ENCODE data around the gene RFC5. TPM values are rescaled to one million over a fixed set of nuclear protein-coding genes. Genes with fewer than 3 reads are reported as not detected.
"Not testable (repeated sequence)": the region's sequence is repeated elsewhere in the genome, so short reads cannot be mapped to it uniquely, and the experiment has no call there.

Gene RFC5
- total RNA-seq, 4 donors from 2014 or later, result 8.3 to 18.2 (median 10.6) TPM

- H3K36me3 ChIP-seq, result peaks cover 0 to 44% (median 0%) of the 10 kb centered on the region in 3 donors
- no peaks in the 10 kb centered on the region for H3K27me3 ChIP-seq
- TF ChIP-seq CTCF (IDR thresholded peaks at IDR 0.05) (no peak), POLR2A (IDR thresholded peaks at IDR 0.05) (no peak)
- H3K9me3 ChIP-seq, result no peaks in the 10 kb centered on the region
- H3K4me1 ChIP-seq, result no peaks in the 10 kb centered on the region
- H3K27ac ChIP-seq, result no peak overlapping the region
- H3K4me3 ChIP-seq, result no peak overlapping the region
- DNase-seq, result no peak
Observed at GRCh38 chr12:118073768-118074167, 57.3 kb downstream of the RFC5 start.

- not testable (repeated sequence) for DNase-seq, H3K27ac ChIP-seq, H3K9me3 ChIP-seq, H3K4me1 ChIP-seq, H3K27me3 ChIP-seq, H3K4me3 ChIP-seq
- H3K36me3 ChIP-seq, result peaks cover 0 to 75% (median 0%) of the 10 kb centered on the region in 3 donors
Observed at GRCh38 chr12:118081521-118081920, 65.0 kb downstream of the RFC5 start.

Small RNA genes within 50 kb of the gene (small RNA-seq; reads per million reads assigned to genes)
- 0 reads per million in 2 donors for gene AC131159.1

Other genes with a start within 250 kb of the RFC5 start
- gene KSR2, start 47.7 kb upstream of the RFC5 start, total RNA-seq, result under 1 TPM in 3 of 4 donors, not detected in 1; 0.27 to 0.53 (median 0.28) TPM
- gene WSB2, start 44.5 kb downstream of the RFC5 start, total RNA-seq, result 100 to 1,000 TPM in 3 of 4 donors, 10 to 100 TPM in 1; 76.7 to 146 (median 110) TPM
- 100 to 1,000 TPM in 3 of 4 donors, 10 to 100 TPM in 1; 72.6 to 342 (median 208) TPM for gene VSIG10, start 87.3 kb downstream of the RFC5 start, total RNA-seq
- gene PEBP1, start 119.4 kb downstream of the RFC5 start, total RNA-seq, result 1,000 to 10,000 TPM in 1 of 4 donors, 100 to 1,000 TPM in 3; 465 to 1,340 (median 591) TPM

Measured in Peyer's patch (tissue), 4 donors.